ENCODE results near the gene FKBP2.

DNA sequence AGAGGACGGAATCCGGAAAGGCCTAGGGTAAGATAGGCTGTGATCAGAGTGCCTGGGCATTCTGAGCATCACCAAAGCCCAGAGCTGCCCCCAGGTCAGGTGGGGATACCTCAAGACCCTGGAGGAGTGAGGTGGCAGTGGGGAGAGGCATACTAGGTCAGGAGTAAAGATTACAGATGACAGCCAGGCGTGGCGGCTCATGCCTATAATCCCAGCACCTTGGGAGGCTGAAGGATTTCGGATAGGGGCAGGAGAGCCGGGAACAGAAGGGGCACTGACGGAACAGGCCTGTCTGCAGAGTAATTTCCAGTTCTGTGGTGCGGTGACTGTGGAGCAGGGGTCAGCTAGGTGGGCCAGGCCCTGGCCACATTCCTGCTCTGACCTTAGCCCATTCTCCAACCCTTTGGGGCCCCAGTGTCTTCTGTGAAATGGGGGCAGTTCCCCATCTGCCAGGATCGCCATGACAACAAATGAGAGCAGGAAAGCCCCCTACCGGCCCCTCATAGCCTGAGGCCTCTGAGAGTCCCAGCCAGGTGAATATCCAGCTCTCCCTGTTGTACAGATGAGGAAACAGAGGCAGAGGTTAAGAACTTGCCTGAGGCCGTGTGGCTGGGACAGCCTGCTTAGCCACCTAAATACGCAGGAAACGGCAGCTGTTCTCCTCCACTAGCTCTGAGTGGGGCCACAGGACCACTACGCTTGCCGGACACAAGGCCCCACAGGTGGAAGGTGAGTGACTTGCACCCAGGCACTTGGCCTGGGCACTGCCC, 34.3 kb downstream of the FKBP2 start:
- TF ChIP-seq CTCF (IDR thresholded peaks at IDR 0.05; ENCODE audit: low read length), result no peak
- TF ChIP-seq EZH2 (IDR thresholded peaks at IDR 0.05; ENCODE audit: borderline replicate concordance, low read length), result no peak

Data from OCI-LY1 (cell line).